HG02571 (cell line): Measurements from ENCODE around the gene APMAP.
A peak's percentile ranks its signal among the peaks of the same experiment; 100 is the strongest.

Source experiments
- ATAC-seq: cut with Tn5 transposase; IDR thresholded peaks from one replicate; pipeline ENCODE4 v1.9.1; 2021; ENCODE audit warnings: mild to moderate bottlenecking, moderate library complexity; ENCODE audit not compliant: unreplicated experiment

The APMAP gene

GRCh38 chr20:24991897-24992486 is 559 bp downstream of the APMAP start:
- ATAC-seq, result peak; percentile 25

- ATAC-seq, result no peak
Measured at GRCh38 chr20:24990810-24991252, 1.7 kb downstream of the APMAP start.

- no peak for ATAC-seq
Measured at GRCh38 chr20:24989162-24989561, 3.4 kb downstream of the APMAP start.

- ATAC-seq, result no peak
Measured at GRCh38 chr20:24987873-24988835, 4.4 kb downstream of the APMAP start.

GRCh38 chr20:24987244-24987643 is 5.3 kb downstream of the APMAP start:
- ATAC-seq, result no peak

- ATAC-seq, result no peak
Measured at GRCh38 chr20:24986436-24987015, 6.0 kb downstream of the APMAP start.

- ATAC-seq, result no peak
Measured at GRCh38 chr20:24985802-24986201, 6.7 kb downstream of the APMAP start.

GRCh38 chr20:24984961-24985640 is 7.5 kb downstream of the APMAP start:
- no peak for ATAC-seq

- ATAC-seq, result no peak
Measured at GRCh38 chr20:24983896-24984295, 8.7 kb downstream of the APMAP start.

- no peak for ATAC-seq
Measured at GRCh38 chr20:24981790-24982189, 10.8 kb downstream of the APMAP start.

- ATAC-seq, result no peak
Measured at GRCh38 chr20:24981282-24981681, 11.3 kb downstream of the APMAP start.

GRCh38 chr20:24980291-24981053 is 12.1 kb downstream of the APMAP start:
- ATAC-seq, result no peak

GRCh38 chr20:24979036-24979960 is 13.3 kb downstream of the APMAP start:
- ATAC-seq, result no peak

GRCh38 chr20:24978513-24978912 is 14.0 kb downstream of the APMAP start:
- ATAC-seq, result no peak

GRCh38 chr20:24977797-24978196 is 14.8 kb downstream of the APMAP start:
- ATAC-seq, result no peak

- ATAC-seq, result no peak
Measured at GRCh38 chr20:24977336-24977735, 15.2 kb downstream of the APMAP start.

- ATAC-seq, result no peak
Measured at GRCh38 chr20:24972341-24972740, 20.2 kb downstream of the APMAP start.

GRCh38 chr20:24971376-24972101 is 21.0 kb downstream of the APMAP start:
- ATAC-seq, result no peak

- no peak for ATAC-seq
Measured at GRCh38 chr20:24970754-24971153, 21.8 kb downstream of the APMAP start.
